ENCODE data around the gene SLFN12L. TPM values are rescaled to one million over a fixed set of nuclear protein-coding genes. Genes with fewer than 3 reads are reported as not detected.
A peak's percentile ranks its signal among the peaks of the same experiment; 100 is the strongest.
"Not testable (repeated sequence)": the region's sequence is repeated elsewhere in the genome, so short reads cannot be mapped to it uniquely, and the experiment has no call there.

Gene SLFN12L
- total RNA-seq, 2 donors from 2014 or later, result 1.0 to 1.3 TPM

DNA sequence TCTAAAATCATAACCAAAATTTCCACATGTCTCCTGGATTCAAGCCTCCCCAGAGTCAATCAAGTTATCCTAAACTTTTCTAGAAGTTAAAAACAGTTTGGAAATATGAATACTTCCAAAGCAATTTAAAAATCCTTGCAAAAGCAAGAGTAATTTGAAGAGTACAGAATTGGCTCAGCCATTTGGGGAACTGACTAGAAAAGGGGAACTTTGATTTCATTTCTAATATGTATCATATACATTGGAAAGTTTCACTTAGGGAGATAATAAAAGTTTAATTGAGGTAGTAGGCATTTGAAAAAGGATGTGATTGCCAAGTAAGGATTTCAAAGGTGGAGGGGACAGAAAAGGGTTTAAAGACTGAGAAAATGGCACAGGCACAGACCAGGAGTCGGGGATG is 9.0 kb upstream of the SLFN12L start:
- intact Hi-C loops (cut with DNase I), result no loop called here
- DNase-seq, result no peak
- no peak for ATAC-seq

DNA sequence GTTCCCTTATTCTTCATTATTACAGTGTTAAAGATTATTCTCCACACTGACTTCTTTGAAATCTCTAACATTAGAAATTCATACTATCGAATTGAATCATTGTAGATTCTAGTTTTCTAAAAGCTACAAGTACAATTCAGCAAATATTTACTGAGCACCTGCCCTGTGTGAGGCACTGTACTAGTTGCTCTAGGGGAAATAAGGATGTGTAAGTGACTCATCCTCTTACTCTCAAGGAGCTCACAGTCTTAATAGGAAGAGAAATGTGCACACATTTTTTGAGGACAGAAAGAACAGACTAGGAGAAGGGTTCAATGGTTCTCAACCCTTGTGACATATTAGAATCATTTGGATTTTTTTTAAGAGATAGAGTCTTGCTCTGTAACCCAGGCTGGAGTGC is 7.7 kb upstream of the SLFN12L start:
- intact Hi-C loops (cut with DNase I), result no loop called here
- DNase-seq (no peak), ATAC-seq (no peak)

DNA sequence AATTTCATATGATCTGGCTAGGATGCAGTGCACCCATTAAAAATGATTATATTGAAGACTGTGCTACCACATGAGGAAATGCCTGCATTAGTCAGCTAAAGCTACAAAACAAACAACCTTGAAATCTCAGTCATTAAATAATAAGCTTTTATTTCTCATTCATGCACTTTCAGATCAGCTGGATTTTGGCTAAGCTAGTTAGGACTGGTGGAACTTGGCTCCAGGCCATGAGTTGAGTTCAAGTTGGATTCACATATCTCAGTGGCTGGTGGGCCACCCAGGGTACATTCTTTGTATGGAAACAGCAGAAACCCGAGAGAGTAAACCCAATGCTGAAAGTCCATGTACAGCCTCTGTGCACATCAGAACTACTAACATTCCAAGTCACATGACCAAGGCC is 6.4 kb upstream of the SLFN12L start:
- intact Hi-C loops (cut with DNase I), result loop anchor here in 1 of 2 donors (5.0 kb wide), 1 partner anchor 372 kb away; no protein-coding TSS in a partner anchor
- DNase-seq (no peak), ATAC-seq (no peak)

DNA sequence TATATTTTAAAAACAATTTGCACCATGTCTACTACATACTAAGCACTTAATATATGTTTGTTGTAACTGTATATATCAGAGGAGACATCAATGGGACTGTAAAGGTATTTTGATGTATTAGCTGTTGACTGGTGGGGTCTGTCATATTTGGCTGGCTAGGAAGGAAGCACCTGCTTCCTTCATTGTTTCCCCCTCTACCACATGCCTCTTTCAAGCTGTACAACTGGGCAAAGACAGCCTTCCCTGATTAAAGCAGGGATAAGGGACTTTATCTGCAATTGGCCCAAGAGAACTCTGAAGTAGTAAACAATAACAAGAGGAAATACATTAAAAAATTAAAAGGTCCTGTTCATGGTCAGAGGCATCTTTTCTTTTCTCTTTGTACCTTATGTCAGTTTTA is 5.5 kb upstream of the SLFN12L start:
- DNase-seq, result no peak
- ATAC-seq, result no peak
- intact Hi-C loops (cut with DNase I), result loop anchor here in 1 of 2 donors (5.0 kb wide), 1 partner anchor 371 kb away; no protein-coding TSS in a partner anchor

DNA sequence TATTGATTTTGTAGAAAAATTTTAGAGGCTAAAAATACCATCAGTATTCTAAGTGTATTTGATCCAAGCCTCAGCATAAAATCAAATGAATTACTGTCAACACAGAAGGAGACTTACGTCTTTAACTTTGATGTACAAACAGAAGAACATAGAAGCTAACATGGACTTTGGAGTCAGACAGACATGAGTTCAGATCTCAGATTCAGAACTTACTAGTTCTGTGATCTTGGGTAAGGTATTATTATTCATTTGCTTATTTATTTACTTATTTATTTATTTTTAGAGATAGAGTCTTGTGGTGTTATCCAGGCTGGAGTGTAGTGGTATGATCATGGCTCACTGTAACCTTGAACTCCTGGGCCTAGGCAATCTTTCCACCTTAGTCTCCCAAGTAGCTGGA is 4.0 kb upstream of the SLFN12L start:
- ATAC-seq (no peak), DNase-seq (no peak)
- intact Hi-C loops (cut with DNase I), result loop anchor here in 1 of 2 donors (5.0 kb wide), 1 partner anchor 369 kb away; no protein-coding TSS in a partner anchor

DNA sequence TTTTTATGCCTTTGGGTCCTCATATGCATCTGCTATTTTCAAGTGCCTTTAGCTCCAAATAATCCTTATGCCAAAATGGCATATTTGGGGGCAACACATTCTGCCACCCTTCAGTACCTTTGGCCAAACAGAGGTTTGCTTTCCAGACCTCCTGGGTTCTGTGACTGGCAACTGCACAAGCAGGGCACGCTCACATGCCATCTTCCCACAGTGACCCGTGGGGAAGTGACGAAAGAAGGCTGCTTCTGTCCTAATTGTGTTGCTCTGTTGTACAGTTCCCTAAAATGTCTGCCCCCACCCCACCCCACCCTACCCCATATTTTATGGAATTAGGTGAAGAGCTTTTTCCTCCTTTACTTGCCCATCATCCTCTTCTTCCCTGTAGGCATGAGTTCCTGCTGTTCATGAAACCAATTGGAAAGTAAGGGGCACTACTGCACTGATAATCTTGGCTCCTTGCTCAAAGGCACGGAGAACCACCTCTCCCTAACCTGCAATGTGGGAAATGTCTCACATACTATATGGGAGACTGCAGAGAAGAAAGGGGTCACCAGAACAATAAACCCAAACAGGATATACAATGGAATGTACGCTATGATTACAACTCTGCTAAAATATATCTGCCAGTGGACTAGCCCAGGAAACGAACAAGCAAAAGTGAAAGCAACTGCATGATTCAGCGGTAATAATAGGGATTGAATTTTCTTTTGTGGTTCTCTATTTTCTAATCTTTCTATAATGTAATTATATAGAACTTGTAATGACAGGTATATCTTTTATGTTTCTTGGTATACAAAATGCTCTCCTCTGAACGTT is 3.3 kb upstream of the SLFN12L start:
- intact Hi-C loops (cut with DNase I), result loop anchor here in 1 of 2 donors (5.0 kb wide), 1 partner anchor 368 kb away; no protein-coding TSS in a partner anchor
- DNase-seq, result peak; percentile 45
- ATAC-seq, result peak; percentile 58 to 72

DNA sequence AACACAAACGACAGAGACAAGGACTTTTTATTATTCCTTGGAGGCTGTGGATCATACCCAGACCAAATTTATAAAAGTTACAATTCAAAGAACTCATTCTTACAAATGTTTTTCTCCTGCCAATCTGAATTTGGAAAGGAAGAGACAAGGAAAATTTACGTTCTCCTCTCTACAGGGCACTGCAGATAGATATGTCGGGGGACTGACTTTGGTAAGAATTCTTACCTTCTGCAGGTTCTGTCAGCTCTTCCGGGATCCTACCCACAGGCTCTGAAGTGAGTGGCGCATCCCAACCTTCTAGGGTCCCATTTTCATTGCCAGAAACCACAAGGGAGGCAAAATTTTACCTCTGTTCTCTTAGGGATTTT is 2.2 kb upstream of the SLFN12L start:
- no peak for ATAC-seq
- intact Hi-C loops (cut with DNase I), result loop anchor here (1.0 to 10.0 kb wide), 4 partner anchors 227 to 367 kb away; no protein-coding TSS in a partner anchor
- no peak for DNase-seq

DNA sequence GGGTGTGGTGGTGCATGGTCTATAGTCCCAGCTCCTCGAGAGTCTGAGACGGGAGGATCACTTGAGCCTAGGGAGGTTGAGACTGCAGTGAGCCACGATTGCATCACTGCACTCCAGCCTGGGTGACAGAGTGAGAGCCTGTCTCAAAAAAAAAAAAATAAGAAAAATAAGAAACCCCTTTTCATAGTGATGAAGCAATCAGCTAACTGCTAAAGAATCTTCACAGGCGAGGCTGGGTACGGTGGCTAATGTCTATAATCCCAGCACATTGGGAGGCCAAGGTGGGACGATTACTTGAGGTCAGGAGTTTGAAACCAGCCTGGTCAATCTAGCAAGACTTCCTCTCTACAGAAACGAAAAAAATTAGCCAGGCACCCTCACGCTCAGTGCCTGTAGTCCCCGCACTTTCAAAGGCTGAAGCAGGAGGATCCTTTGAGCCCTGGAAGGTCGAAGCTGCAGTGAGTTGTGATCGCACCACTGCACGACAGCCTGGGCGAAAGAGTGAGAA is 760 bp downstream of the SLFN12L start:
- no peak for ATAC-seq
- no peak for DNase-seq
- intact Hi-C loops (cut with DNase I), result loop anchor here in 1 of 2 donors (5.0 to 10.0 kb wide), 2 partner anchors 224 to 362 kb away; no protein-coding TSS in a partner anchor

DNA sequence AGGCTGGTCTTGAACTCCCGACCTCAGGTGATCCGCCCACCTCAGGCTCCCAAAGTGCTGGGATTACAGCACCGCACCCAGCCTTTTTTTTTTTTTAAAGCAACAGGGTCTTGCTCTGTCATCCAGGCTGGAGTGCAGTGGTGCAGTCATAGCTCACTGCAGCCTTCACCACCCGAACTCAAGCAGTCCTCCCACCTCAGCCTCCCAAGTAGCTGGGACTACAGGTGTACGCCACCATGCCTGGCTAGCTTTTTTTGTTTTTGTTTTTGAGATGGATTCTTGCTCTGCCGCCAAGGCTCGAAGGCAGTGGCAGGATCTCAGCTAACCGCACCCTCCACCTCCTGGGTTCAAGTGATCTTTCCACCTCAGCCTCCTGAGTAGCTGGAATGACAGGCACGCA is 2.1 kb downstream of the SLFN12L start:
- DNase-seq, ATAC-seq: not testable (repeated sequence)
- intact Hi-C loops (cut with DNase I), result loop anchor here in 1 of 2 donors (5.0 to 10.0 kb wide), 2 partner anchors 223 to 361 kb away; no protein-coding TSS in a partner anchor

DNA sequence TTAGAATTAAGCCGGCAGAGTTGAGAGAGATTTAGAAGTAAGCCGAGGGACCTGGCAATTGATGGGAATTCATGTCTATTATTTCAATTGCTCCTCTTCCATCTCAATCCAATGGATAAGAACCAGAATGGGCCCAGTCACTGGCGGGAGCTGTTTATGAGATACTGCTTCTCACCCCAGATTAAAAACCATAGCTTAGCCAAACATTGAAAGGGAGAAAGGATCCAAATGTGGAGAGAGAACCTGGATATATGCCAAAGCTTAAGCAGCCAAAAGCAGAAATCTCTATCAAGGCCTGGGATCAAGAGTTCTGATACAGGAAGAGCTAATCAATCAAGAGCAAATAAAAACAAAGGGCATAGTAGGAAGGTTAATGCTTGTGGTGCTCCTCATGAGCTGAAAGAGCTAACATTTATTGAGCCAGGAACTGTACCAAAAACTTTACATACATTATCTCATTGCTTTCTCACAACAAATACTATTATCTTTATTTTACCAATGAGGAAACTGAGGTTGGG is 2.8 kb downstream of the SLFN12L start:
- no peak for ATAC-seq
- no peak for DNase-seq
- intact Hi-C loops (cut with DNase I), result loop anchor here (5.0 to 10.0 kb wide), 3 partner anchors 222 to 360 kb away; partner anchors contain the start of gene SLFN5 (in 1 of the 2)

DNA sequence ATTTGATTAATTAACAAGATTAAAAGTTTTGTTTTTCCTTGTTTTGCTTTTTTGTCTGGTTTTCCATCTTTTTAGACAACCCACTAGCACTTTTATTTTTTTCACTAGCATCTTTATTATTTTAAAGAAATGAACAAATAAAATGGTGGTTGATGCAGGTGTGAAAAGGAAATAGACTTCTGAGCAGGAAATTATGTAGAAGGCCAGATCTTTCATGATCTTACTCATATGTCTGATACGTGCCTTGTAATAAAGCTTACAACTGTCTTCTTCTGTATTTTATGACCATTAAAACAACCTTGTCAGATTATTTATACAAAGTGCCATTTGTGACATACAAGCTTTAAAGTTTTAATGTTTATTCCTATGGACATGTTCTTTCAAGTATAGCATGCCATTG is 6.3 kb downstream of the SLFN12L start:
- DNase-seq, result no peak
- intact Hi-C loops (cut with DNase I), result loop anchor here (5.0 to 10.0 kb wide), 2 partner anchors 289 to 356 kb away; partner anchors contain the start of gene SLFN5 (in 1 of the 2)
- ATAC-seq, result no peak

DNA sequence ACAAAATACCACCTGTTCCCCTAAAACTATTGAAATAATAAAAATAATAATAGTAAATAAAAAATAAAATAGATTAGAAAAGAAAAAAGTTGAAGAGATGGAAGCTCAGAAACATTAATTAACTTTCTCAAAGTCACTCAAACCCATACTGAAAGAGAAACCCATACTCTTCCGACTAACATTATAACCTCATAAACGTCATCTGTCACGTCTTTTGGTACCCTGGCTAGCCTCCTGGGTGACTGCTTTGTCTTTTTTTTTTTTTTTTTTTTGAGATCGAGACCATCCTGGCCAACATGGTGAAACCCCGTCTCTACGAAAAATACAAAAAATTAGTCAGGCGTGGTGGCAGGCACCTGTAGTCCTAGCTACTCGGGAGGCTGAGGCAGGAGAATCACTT is 7.6 kb downstream of the SLFN12L start:
- ATAC-seq (no peak), DNase-seq (no peak)
- intact Hi-C loops (cut with DNase I), result loop anchor here (5.0 to 10.0 kb wide), 2 partner anchors 288 to 355 kb away; partner anchors contain the start of gene SLFN5 (in 1 of the 2)

DNA sequence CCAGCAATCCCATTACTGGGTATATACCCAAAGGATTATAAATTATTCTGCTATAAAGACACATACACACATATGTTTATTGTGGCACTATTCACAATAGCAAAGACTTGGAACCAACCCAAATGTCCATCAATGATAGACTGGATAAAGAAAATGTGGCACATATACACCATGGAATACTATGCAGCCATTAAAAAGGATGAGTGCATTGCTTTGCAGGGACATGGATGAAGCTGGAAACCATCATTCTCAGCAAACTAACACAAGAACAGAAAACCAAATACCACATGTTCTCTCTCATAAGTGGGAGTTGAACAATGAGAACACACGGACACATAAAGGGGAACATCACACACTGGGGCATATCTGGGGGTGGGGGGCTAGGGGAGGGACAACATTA is 8.2 kb downstream of the SLFN12L start:
- intact Hi-C loops (cut with DNase I); DNase-seq; ATAC-seq: not testable (repeated sequence)

DNA sequence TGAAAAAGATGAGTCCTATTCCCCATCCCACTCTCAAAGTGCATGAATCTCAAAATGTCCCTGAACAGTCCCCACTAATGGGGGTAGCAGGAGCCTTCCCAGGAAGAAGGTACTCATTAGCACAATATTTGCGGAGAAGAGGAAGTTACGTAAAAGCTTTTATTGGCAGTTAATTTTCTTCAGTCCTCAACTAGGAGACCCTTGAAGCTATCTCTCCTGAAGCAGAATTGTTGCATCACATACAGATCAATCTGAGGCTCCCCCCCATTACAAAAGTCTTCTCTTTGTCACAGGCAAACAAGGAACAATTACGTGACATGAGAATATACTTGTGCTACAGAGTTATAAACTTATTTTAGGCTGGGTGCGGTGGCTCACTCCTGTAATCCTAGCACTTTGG is 14.2 kb downstream of the SLFN12L start:
- no peak for DNase-seq
- intact Hi-C loops (cut with DNase I), result no loop called here
- no peak for ATAC-seq

DNA sequence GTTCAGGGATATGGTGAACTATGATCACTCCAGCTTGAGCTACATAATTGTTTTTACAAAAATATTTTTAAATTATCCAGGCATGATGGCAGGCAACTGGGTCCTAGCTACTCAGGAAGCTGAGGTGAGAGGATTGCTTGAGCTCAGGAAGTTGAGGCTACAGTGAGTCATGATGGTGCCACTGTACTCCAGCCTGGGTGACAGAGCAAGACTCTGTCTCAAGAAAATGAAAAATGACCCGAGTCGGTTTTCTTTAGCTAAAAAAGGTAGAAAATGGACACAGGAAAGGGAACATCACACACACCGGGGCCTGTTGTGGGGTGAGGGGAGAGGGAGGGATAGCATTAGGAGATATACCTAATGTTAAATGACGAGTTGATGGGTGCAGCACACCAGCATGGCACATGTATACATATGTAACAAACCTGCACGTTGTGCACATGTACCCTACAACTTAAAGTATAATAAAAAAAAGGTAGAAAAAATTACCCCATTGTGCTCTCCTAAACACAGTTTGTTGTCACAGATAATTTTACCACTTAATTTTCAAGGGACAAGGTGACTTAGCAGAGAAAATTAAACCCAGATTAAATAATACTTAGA is 15.7 kb downstream of the SLFN12L start:
- intact Hi-C loops (cut with DNase I); ATAC-seq; DNase-seq: not testable (repeated sequence)

DNA sequence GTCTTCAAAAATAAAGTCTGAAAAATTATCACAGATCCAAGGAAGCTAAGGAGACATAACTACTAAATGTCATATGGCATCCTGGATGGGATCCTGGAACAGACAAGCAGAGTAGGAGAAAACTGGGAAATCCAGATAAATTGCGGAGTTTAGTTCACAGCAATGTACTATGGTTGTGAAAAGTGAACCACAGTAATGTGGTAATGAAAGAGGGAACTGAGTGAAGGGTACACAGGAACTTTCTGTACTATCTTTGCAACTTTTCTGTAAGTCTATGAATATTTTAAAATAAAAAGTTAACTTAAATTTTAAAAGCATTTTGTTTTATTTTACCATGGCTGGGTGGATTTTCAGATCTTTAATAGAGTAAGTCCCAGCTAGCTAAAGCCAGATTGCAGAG is 16.3 kb downstream of the SLFN12L start:
- ATAC-seq, result no peak
- intact Hi-C loops (cut with DNase I), result no loop called here
- DNase-seq, result no peak

DNA sequence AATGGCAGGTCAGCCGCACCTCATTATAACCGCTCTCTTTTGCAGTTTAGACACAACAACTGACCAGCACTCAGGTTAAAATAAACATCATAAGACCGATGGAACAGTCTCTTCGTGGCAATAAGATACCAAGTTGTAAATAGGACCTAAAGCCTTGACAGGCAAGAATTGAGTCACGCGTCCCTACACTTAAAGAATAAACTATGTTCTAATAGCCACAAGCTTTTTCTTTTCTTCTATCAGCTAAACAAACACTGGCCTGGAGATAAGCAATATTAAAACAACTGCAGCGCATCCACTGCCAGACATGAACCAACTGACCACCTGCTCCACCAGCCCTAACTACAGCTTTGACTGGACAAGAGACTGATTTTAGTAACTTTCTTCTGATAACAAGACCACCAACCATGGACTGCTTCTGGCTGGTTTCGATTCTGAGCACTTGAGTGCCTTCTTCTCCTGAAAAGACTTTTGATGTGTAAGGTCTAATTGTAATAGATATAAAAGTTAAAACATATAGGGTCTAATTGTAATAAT is 17.5 kb downstream of the SLFN12L start:
- DNase-seq, result no peak
- intact Hi-C loops (cut with DNase I), result no loop called here
- no peak for ATAC-seq

DNA sequence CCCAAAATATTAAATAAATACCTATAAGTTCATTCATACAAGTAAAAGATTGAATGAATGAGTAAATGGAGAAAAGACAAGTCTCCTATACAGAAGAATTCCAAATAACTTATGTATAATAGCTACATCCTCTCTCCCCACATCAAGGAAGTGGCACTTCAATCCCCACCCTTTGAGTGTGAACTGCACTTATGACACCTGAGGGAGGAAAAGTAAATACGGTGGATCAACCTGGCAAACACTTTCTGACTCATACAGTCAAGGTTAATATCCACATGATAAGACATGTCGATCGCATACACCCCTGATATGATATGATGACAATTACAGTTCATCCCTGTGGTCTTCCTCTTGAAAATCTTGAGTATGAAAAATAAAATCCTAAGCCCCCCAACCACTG is 18.0 kb downstream of the SLFN12L start:
- intact Hi-C loops (cut with DNase I), result no loop called here
- ATAC-seq (no peak), DNase-seq (no peak)

DNA sequence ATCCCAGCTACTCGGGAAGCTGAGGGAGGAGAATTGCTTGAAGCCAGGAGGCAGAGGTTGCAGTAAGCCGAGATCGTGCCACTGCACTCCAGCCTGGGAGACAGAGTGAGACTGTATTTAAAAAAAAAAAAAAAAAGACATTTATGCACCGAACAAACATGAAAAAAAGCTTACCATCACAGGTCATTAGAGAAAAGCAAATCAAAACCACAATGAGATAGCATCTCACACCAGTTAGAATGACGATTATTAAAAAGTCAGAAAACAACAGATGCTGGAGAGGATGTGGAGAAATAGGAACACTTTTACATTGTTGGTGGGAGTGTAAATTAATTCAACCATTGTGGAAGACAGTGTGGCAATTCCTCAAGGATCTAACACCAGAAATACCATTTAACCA is 19.0 kb downstream of the SLFN12L start:
- DNase-seq; intact Hi-C loops (cut with DNase I); ATAC-seq: not testable (repeated sequence)

All from left cardiac atrium (tissue), 4 donors.